Retina (tissue), 1 donor: Measurements from ENCODE around the gene PRKAG1.

Experiments used
- DNase-seq: peaks from one replicate; pipeline ENCODE4 v3.0.0-alpha.2; 2016

PRKAG1 gene

DNA sequence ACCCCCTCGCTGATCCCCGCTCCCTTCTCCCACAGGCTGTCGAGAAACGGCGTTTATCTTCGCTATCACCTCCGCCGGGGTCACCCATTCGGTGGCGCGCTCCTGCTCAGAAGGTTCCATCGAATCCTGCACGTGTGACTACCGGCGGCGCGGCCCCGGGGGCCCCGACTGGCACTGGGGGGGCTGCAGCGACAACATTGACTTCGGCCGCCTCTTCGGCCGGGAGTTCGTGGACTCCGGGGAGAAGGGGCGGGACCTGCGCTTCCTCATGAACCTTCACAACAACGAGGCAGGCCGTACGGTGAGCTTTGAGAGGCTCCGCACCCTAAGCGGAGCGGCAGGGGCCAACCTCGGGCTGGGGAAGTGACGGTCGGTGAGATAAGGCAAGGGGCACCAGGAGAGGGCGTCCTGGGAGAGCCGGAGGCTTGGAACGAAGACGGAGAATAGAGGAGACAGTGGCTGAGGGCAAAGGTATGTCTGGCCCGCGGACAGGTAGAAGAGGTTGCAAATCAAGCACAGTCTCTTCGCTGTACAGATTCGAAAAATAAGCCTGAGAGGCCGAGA lies 38.1 kb downstream of the PRKAG1 start:
- peak; percentile 55 for DNase-seq

DNA sequence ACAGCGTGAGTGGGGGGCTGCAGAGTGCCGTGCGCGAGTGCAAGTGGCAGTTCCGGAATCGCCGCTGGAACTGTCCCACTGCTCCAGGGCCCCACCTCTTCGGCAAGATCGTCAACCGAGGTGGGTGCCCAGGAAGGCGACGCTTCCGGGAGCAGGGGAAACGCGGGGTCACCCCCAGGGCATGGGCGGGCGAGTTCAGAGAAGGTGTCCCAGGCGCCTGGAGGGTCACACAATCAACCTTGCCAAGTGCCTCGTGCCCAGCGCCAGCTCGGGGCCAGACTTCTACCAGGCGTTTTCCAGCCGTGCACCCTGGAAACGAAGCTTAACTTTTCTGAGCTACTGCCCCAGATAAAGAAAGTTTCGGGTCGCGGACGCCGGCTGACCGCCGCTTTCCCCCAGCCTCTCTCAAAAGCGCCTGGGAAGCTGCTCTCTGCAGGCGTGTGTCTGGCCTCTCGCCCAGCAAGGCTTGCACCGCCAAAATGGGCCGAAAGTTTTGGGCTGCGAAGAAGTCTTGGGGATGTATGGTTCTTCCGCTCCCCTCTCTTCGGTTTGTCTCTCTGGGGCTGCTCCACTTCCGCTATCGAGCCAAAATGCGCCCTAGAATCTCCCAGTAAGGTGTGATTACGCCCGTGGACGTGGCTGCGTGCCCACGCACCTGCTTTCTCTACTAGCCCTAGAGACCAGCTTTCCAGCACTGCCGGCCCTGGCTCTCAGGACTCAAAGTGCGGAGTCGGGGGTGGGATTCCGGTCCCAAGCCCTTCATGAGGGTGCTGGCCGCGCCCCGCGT lies 38.8 kb downstream of the PRKAG1 start:
- DNase-seq = peak; percentile 52

DNA sequence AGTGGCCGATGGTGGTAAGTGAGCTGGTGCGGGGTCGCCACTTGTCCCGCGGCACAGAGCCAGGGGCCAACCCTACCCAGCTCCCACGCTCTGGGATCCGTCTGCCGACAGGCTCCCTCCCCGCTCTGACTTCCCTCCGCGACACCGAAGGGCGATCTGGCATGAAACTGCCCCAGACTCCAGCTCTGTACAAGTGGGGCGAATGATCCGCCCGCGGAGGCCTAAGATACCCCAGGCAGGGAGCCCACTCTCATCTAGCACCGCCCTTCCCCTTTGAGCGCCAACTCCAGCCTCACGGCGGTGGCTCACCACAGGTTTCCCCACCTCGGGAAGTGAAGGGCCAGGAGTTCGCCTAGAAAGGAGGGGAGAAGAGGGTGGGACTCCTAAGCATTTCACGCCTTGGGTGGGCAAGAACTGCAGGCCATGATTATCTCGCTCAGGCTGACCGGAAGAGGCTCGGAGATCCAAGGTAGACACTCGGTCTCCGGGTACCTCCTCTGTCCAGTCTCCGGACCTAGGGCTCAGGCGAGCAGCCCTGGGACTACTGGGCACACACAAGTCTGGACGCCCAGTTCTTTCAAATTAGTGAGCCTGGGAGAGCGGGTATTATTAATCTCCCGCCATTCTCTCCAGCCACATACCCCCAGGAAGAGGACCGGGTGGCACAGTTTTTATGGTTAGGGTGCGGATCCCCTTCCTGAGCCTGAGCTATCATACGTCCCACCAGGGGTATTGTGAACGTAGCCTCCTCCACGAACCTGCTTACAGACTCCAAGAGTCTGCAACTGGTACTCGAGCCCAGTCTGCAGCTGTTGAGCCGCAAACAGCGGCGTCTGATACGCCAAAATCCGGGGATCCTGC lies 39.6 kb downstream of the PRKAG1 start:
- DNase-seq = peak; percentile 60

DNA sequence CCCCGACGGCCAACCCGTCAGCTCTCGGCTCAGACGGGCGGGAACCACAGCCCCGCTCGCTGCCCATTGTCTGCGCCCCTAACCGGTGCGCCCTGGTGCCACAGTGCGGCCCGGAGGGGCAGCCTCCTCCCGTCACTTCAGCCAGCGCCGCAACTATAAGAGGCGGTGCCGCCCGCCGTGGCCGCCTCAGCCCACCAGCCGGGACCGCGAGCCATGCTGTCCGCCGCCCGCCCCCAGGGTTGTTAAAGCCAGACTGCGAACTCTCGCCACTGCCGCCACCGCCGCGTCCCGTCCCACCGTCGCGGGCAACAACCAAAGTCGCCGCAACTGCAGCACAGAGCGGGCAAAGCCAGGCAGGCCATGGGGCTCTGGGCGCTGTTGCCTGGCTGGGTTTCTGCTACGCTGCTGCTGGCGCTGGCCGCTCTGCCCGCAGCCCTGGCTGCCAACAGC lies 40.3 kb downstream of the PRKAG1 start, which contains the start of gene WNT1:
Gene WNT1, plus strand, starts transcription at position 32 of the 450 bp plus-strand sequence. Its CDS starts 329 bp downstream, at position 361.
- no peak for DNase-seq

DNA sequence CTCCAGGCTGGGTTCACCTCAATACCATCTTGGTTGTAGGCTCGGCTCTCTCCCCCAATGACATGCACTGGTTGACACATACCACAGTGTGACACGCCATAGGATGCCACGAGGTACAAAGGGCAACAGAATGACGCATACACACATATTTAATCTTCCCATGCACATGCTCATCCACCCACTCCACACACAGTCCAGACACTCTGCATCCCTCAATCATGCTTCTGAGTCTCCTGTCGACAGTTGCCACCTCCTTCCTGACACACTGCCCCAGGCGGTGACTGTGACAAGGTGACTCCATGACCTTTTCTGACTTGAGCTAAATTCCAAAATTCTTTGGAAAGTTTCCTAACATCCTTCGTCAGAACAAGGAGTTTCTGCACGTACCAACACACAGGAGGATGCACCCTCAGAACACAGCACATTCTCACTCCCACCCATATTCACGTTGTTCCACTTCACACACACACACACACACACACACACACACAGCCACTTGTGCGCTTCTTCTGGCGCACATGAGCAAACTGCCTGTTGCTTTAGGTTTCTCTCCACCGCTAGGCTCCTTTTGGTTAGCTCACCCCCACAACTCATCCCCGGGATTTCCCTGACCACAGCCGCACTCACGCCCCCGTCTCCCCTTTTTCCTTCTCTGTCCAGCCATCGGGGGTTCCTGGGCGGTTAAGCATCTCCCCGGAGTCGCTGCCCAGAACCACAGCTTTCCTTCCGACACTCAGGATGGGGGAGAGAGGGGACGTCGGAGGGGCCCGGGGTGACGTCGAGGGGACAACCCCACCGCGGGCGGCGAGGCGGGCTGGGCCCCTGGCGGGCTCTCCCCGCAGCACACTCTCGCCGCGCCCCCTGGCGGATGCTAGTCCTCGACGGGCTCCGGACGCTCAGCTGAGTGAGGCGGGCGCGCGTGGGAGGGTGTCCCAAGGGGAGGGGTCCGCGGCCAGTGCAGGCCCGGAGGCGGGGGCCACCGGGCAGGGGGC lies 41.0 kb downstream of the PRKAG1 start:
- DNase-seq = peak; percentile 36

DNA sequence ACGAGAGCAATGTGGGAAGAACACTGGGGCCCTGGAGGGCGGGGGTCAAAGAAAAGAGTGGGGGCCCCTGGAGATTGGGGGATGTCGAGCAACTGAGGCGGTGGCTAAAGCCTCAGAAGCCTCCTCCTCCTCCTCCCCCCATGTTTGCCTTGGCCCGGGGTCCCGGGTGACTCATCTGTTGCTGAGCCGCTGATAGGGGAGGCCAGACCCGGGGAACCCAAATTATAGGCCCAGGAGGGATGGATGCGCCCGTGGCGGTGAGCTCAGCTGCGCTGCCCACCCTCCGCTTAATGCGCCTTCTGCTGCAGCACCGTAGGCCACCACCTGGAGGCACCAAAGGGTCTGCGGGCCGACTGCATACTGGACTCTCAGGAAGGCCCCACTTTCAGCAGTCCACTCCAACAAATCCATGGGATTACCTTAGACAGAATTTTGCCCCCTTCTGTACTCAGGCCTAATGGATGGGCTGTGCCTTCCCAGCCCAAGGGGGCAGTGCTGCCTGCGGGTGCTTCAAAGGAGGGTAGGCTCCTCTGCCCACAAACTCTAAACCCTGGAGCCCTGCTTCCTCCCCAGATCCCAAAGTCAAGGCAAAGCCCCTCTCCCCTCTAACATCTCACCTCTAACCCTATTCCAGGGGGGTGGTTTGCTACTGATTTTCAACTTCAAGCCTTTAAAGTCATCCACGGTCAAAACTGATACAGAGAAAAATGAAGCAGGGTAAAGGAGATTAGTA lies 44.5 kb downstream of the PRKAG1 start:
- DNase-seq = peak; percentile 76

DNA sequence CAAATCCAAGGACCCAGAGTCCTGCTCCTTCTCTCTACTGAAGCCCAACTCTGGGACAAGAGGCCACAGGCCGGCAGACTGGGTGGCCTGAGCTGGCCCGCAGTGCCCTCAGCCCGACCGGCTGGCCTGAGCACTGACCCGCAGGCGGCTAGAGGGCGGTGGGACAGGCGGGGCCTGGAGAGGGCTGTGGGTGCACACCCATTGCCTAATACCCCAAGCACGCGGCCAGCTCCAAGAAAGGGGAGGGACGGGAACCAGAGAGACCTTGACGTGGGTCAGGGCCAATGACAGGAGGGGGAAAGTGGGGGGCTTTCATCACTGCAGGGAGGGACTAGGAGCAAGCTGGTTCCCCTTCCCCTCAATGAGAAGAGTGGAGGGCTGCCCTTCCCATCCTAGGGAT lies 45.0 kb downstream of the PRKAG1 start:
- DNase-seq = no peak

DNA sequence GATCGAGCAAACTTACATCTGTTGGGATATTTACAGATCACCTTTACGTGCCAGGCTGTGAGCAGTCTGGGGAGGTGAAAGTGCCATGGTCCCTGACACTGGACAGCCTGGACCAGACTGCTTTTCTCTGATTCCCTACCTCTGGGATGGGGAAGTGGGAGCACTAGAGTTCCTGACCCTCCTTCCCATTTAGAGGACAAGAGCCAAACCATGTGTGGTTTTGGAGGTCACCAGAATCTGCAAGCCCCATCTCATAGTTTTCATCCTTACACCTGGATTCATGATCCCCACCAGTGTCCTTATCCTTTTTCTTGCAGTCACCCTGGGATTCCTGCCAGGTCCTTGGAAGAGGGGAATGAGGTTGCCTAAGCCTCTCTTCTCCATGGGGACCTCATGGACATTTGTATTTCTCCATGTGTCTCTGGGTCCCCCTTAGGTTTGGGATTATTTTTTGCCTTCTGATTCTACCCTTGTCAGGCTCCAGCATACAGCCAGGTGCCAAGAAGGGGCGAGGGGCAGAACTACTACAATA lies 45.6 kb downstream of the PRKAG1 start:
- no peak for DNase-seq

DNA sequence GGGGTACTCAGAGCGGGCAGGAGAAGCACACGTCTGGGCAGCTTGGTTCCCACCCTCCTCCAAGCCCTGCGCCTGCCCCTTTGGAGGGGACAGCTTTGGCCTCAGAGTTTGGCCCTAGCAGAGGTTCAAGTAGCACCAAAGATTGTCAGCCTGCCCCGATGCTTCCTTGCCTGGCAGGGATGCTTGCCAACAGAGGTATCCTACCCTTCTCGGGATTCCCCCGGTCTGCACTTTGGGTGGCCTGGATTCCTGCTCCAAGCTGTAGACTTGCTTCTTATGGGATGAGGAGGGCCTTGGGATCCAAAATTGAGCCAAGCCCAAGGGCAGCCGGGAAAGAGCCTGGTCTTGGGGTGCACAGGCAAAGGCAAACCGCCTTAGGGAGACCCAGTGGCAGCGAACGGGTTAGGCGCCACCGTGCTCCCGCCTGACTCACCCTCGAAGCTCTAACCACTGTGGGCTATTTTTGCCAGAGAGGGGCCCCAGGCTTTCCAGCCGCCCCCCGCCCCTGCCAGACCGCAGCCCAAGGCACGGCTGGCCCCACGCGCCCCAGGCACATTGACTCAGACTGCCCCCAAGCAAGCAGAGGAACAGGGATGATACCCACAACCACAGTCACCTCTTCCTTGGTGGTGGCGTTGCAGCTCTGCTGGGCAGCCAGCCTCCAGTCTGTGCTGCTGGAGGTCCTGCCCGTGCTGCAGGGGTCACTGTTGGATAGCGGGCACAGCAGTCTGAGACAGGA lies 46.2 kb downstream of the PRKAG1 start:
- no peak for DNase-seq

DNA sequence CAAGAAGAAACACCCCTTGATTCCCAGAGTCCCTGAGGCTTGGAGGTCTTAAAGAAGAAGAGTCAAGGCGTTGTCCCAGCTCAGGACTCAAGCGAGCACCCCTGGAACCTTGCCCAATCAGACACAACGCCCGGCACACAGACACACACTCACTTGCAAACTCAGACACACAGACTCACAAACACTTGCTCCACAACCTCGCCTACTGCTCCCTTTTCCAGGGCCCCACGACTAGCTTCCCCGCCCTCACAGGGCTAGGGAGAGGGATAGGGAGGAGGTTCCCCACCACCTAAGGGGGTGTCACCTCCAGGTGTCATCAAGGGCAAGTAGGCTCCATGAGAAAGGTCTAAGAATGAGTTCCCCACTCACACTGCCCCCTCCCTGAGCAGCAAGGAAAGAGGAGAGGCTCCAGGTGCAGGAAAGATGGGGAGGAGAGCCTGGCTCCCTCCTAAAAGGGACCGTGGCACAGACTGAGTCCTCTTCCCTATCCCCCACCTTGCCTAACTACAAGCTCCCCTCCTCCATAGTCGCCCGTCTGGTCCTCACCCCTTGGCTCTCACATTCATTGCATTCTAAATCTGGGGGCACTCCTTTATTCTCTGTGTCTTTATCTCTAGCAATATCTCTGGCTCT lies 47.8 kb downstream of the PRKAG1 start:
- DNase-seq = no peak

DNA sequence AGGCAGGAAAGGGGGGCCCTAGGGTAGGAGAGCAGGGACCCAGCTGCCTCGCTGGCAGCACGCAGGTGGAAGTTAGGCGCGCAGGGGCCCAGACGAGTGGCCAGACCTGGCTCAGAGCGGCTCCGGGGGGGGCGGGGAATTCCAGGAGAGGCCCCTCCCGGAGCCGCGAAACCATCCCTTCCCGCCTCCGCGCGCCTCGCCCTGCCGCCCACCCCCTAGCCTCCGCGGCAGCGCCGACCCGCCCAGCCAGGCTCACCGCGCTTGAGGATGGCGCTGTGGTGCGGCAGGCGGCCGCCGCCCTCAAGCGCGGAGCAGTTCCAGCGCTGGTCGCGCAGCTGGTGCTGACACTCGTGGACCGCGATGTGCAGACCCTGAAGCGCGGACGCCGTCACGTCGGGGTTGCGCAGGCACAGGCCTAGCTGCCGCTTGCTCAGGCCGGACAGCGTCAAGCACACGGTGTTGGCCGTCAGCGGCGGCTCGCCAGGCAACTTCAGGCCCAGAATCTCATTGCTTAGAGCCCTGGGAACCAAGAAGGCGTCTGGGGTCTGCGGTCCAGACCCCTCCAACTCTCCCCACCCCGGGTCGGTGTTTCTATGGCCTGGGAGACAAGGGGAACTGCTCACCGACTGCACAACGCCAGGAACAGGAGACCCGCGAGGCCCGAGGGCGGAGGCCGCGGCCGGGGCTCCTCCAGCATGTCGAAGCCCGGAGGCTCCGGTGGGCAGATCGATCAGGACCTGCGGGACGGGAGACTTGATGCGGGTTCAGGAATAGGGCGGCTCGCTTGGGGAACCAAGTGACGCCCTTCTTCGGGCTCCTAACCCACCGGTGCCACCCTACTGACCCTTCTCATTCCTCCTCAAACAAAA lies 48.5 kb downstream of the PRKAG1 start:
- DNase-seq = peak; percentile 74

DNA sequence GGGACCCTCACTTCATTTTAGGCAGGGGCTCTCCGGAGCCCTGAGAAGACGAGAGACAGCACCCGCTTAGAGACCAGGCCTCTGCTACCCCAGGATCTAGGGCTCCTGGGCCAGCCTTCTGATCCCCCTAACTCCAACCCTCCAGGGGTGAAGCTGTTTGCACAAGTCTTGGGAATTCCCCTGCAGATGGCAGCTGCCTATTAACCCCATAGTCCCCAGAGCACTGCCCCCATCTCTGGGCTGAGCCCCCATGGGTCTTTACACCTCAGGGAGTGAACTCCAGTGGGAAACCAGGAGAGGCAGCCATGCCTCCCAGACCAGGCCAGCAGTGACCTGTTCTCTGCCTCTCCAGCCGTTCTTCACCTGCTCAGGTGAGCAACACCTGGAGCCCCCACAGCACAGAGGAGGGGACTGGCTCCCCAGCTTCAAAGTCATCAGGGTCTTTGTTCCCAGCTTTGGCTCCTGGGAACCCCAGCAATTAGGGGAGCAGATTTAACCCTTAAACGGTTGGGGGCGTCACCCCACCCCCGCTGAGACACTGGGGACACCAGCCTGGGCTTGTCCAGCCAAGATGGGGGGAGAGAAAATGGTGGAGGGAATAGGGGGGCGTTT lies 49.3 kb downstream of the PRKAG1 start:
- no peak for DNase-seq

DNA sequence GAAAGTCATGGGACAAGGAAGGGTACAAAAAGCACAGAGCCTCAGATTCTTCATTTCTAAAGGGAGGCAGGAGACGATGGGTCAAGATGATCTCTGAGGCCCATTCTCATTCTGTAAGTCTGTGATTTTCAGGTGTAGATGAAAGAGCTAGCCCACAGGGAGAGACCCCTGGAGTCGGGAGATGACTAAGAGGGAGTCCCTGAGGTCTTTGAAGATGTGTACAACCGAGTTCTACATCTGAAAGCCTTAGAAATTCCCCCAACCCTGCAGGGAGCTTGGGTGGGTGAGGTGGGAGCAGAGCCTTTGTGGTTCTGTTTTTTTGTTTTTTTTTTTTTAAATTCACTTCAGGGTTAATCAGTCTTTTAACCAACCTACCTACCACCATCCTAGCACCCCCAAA lies 50.1 kb downstream of the PRKAG1 start:
- no peak for DNase-seq

DNA sequence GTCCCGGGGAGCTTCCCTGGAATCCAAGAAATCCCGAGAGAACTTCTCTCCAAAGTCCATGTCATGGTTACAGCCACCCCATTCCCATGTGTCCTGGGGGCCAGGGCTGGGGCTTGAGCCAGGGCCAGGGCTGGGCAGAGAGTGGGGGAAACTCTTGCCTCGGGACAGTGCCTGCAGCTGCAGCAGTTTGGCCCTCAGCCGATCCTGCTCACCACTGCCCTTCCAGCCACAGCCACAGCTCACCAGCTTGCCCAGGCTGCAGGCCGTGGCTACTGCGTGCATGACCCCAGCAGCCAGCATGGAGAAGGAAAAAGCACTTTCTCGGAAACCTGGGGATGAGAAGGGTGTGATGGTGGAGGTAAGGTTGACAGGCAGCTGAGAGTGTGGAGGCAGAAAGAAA lies 50.6 kb downstream of the PRKAG1 start:
- DNase-seq = no peak

DNA sequence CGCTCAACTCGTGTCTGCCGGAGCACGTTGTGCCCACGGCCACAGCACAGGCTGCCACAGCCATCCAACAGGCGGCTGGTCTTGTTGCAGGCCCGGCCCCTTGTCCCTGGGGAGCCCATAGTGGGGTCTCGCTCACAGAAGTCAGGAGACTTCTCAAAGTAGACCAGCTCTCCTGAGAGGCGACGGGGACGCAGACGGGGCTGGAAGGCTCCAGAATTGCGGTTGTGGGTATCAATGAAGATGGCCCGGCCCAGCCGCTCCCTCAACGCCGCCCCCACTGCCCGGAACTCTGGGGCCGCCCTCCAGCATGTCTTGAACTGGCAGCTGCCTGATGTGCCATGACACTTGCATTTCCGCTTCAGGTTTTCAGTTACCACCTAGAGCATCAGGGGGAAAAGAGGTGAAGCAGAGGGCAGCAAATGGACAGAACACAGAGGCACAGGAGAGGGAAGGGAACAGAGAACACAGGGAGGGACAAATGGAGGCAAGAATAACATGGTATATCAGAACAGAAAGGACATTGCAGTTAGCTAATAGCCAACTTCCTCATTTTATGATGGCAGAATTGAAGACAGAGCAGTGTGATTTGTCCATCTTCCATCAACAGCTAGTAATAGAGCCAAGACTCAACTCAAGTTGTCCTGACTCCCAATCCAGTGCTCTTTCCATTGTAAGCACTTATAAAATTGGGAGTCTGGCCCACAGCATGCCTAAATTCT lies 52.2 kb downstream of the PRKAG1 start:
- DNase-seq = peak; percentile 36

DNA sequence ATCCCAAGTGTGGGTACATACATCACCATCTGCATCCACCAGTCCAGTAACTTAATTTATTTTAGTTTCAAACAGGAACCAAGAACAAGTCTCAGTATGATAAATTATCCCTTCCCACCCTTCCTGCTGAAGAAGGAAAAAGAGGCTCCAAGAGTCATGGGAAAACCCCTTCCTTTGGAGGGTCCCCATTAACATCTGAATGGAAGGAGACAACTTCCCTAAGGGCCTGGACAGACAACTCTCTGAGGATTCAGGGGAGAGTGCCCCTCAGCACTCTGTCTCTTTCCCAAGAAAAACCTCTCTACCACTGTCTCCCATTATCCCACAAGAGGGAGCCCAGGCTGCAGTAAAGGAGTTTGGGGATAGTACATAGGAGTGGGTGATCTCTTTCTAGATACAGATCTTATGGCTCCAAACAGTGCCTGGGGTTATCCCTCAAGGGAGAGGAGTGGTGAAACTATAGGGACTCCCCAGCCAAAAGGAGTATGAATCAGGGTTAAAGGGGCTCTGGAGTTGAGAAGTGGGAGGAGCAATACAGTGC lies 53.2 kb downstream of the PRKAG1 start:
- no peak for DNase-seq

DNA sequence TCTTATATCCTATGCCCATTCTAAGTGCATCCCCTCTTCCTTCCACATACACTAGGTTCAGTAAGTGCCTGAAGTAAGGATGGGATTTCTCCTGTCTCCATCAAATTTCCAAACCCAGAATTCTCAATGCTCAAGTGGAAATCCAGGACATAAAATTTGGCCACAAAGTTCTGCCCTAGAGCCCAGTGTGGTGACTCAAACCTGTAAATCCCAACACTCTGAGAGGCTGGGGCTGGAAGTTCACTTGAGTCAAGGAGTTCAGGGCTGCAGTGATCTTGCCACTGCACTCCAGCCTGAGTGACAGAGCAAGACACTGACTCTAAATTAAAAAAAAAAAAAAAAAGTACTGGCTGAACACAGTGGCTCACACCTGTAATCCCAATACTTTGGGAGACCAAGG lies 56.8 kb downstream of the PRKAG1 start:
- no peak for DNase-seq

DNA sequence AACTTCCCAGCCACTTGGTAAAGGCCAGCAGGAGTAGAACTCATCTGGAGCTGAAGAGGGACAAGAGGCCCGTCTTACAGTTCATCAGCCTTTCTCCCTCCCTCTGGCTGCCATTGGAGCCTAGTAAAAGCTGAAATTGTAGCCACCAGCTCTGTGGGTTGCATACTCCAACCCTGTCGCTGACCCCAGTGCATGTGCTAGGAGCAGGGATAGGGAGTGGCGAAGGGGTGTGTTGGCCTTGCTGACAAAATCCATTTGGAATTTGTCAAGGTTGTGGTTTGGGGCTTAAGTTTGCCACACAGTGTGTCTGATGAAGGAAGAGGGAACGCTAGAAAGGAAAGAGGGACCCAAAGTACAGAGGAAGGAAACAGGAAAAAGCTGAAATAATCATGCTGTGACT lies 57.2 kb downstream of the PRKAG1 start:
- DNase-seq = no peak
